Activated B cell treated with CpG ODN at 0.5 μM for 24 hours (primary cell): ENCODE results near the gene ZNF385A. TPM values are rescaled to one million over a fixed set of nuclear protein-coding genes. Genes with fewer than 3 reads are reported as not detected.
A peak's percentile ranks its signal among the peaks of the same experiment; 100 is the strongest.

Experiments
- ATAC-seq: fragments of 200-7000 bp; cut with Tn5 transposase; one replicate; pipeline ENCODE4 v1.10.0; 2021; ENCODE audit warnings: low read depth, mild to moderate bottlenecking, moderate library complexity
- CTCF ChIA-PET: fragments of 350-600 bp; sonication (Branson Sonifier 250); formaldehyde crosslinking; loops from one replicate; lab custom pipeline; 2021; ENCODE audit warnings: antibody characterized with exemption; lab: Charles Lee
- POLR2A ChIA-PET: fragments of 350-600 bp; sonication (Branson Sonifier 250); formaldehyde crosslinking; loops from one replicate; lab custom pipeline; 2021; ENCODE audit warnings: antibody characterized with exemption; lab: Charles Lee
- DNase-seq: peaks from one replicate; pipeline ENCODE4 v3.0.0; 2022
- H3K27ac Mint-ChIP-seq: one replicate; pipeline ENCODE4 v1.8.0; 2020; ENCODE audit warnings: mixed read lengths
- H3K27me3 Mint-ChIP-seq: one replicate; pipeline ENCODE4 v1.8.0; 2021; ENCODE audit warnings: mixed read lengths
- H3K36me3 Mint-ChIP-seq: one replicate; pipeline ENCODE4 v1.8.0; 2021; ENCODE audit warnings: low read depth, mixed read lengths
- H3K4me1 Mint-ChIP-seq: one replicate; pipeline ENCODE4 v1.8.0; 2021; ENCODE audit warnings: mixed read lengths
- H3K4me3 Mint-ChIP-seq: one replicate; pipeline ENCODE4 v1.8.0; 2020; ENCODE audit warnings: mild to moderate bottlenecking, mixed read lengths
- H3K9me3 Mint-ChIP-seq: one replicate; pipeline ENCODE4 v1.8.0; 2020; ENCODE audit warnings: mixed read lengths
- intact Hi-C: fragments of 100-400 bp; cut with micrococcal nuclease; formaldehyde crosslinking; loops from one replicate; pipeline ENCODE4 v1.15.1; 2024
- total RNA-seq: library from RNA; stranded (reverse); gene quantifications from 2 replicates; pipeline ENCODE4 v1.2.3, GENCODE V29; 2022
- TF ChIP-seq, protein P1 (sequence below): fragments of 200-600 bp; IDR thresholded peaks from one replicate; pipeline ENCODE4 v1.8.0; 2022; ENCODE audit warnings: antibody characterized with exemption, mild to moderate bottlenecking

Gene ZNF385A
- total RNA-seq, 1 donor from 2014 or later, result 5.0 TPM

DNA sequence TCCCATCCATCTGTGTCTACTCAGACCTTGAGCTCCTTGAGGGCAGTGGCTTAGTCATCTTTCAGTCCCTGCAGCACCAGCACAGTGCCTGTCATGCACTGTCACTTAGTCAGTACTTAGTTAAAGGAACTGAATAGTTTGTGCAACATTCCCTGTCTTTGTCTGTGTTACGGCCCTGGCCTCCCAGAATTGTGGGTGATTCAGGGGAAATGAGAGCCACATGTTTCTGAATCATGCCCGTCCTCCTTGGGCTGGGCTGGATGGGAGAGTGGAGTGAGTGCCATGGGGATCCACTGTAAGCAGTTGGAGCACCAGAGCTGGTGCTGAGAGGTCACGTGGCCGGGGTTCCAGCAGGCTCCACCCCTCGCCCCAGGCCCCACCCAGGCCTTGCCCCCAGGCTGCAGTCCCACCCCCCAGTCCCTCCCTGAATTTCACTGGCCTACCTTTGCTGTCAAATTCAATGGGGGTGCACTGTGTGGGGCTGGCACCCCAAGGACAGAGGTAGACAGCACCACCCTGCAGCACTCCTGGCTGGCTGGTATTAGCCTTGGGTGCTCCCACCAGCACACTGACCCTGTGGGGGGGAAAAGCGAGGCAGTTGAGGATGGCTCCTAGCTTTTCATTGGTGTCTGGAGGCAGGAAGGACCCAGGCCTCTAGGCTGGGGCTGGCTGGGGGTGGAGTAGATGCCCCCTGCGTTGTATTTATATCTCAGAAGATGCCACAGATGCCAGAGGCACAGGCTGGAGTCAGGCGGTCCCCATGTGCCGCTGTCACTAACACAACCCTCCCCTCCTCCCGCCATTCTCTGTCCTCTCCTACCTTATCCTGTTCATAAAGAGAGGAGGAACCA is 27.1 kb upstream of the ZNF385A start:
- ATAC-seq, result no peak
- H3K4me1 Mint-ChIP-seq, result peaks cover 58% of the 10 kb centered on the region
- ChIA-PET POLR2A (interaction anchor here (0.7 to 1.1 kb wide), 2 partner anchors 12 to 16 kb away, joined by 3 to 7 read pairs; no protein-coding TSS in a partner anchor), CTCF (interaction anchor here (2.7 to 11.4 kb wide), 2 partner anchors 11 to 26 kb away, joined by 9 to 143 read pairs; no protein-coding TSS in a partner anchor)
- no peaks in the 10 kb centered on the region for H3K9me3 Mint-ChIP-seq
- H3K4me3 Mint-ChIP-seq, result no peak overlapping the region
- DNase-seq, result no peak
- H3K27me3 Mint-ChIP-seq, result no peaks in the 10 kb centered on the region
- intact Hi-C loops, result loop anchor here (2.0 to 10.0 kb wide), 2 partner anchors 13 to 153 kb away; no protein-coding TSS in a partner anchor
- no peaks in the 10 kb centered on the region for H3K36me3 Mint-ChIP-seq
- H3K27ac Mint-ChIP-seq, result peak overlapping the region; percentile 12
- TF ChIP-seq, protein P1, sequence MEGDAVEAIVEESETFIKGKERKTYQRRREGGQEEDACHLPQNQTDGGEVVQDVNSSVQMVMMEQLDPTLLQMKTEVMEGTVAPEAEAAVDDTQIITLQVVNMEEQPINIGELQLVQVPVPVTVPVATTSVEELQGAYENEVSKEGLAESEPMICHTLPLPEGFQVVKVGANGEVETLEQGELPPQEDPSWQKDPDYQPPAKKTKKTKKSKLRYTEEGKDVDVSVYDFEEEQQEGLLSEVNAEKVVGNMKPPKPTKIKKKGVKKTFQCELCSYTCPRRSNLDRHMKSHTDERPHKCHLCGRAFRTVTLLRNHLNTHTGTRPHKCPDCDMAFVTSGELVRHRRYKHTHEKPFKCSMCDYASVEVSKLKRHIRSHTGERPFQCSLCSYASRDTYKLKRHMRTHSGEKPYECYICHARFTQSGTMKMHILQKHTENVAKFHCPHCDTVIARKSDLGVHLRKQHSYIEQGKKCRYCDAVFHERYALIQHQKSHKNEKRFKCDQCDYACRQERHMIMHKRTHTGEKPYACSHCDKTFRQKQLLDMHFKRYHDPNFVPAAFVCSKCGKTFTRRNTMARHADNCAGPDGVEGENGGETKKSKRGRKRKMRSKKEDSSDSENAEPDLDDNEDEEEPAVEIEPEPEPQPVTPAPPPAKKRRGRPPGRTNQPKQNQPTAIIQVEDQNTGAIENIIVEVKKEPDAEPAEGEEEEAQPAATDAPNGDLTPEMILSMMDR, result no peak

DNA sequence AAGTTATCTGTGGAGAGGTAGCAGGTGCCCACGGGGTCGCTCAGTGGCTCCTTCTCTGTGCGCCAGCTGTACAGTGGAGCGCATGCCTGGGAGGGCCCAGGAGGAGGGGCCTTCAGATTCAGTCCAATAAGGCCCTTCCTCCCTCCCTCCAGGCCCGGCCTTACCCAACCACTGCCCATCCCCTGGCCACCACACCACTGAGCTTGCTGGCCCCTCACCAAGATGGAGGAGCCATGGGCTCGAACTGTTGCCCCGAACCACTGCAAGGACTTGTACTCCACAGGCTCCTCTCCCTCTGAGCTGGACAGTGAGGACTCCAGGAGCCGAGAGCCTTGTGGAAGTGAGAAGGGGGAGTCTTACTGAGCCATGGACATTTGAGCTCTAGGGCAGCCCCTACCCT is 24.7 kb upstream of the ZNF385A start:
- TF ChIP-seq, protein P1, result no peak
- H3K27me3 Mint-ChIP-seq, result no peaks in the 10 kb centered on the region
- POLR2A ChIA-PET, result interaction anchor here (1.2 kb wide), 1 partner anchor 129 kb away, joined by 3 read pairs; the partner anchor contains the start of gene HNRNPA1
- H3K4me3 Mint-ChIP-seq, result no peak overlapping the region
- no peaks in the 10 kb centered on the region for H3K36me3 Mint-ChIP-seq
- H3K27ac Mint-ChIP-seq, result no peak overlapping the region
- no peaks in the 10 kb centered on the region for H3K9me3 Mint-ChIP-seq
- intact Hi-C loops, result no loop called here
- peaks cover 40% of the 10 kb centered on the region for H3K4me1 Mint-ChIP-seq
- CTCF ChIA-PET, result interaction anchor here (1.5 to 11.4 kb wide), 2 partner anchors 8 to 30 kb away, joined by 3 to 143 read pairs; no protein-coding TSS in a partner anchor
- DNase-seq (no peak), ATAC-seq (no peak)

DNA sequence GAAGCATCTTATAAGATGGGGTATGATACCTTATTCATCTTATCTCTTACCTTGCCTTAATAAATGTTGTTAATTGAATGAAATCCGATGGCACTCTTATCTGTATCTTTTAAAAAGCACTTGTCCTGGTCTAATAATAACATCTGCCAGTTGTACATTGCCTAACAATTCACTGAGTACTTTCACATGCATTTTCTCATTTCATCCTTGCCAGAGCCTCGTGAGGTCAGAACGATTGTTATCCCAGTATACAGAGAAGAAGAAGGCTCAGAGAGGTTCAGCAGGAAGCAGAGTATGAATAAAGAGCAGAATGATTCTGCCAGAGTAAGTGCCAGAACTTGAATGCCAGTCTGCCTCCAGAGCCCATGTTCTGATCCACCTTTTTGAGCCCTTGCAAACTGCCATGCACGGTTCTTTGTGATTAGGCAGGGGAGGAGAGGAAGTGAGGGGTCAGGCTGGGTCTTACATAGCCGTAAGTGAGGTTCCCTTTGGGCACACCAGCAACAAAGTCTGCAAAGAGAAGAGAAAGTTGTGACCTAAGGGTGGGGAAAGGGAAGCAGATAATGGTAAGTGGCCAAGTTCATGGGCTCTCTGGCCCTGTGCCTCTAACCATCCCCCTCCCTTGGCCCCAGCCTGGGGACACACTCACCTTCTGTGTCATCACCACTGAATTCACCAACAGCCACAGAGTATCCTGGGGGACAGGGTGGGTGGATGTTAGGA is 22.8 kb upstream of the ZNF385A start:
- TF ChIP-seq, protein P1, result no peak
- Mint-ChIP-seq H3K4me3 (no peak overlapping the region), H3K27me3 (no peaks in the 10 kb centered on the region), H3K36me3 (no peaks in the 10 kb centered on the region), H3K4me1 (peaks cover 22% of the 10 kb centered on the region), H3K27ac (no peak overlapping the region), H3K9me3 (no peaks in the 10 kb centered on the region)
- no peak for ATAC-seq
- intact Hi-C loops, result no loop called here
- POLR2A ChIA-PET, result no interaction called here
- CTCF ChIA-PET, result interaction anchor here (11.4 kb wide), 1 partner anchor 6 kb away, joined by 143 read pairs; no protein-coding TSS in a partner anchor
- no peak for DNase-seq

DNA sequence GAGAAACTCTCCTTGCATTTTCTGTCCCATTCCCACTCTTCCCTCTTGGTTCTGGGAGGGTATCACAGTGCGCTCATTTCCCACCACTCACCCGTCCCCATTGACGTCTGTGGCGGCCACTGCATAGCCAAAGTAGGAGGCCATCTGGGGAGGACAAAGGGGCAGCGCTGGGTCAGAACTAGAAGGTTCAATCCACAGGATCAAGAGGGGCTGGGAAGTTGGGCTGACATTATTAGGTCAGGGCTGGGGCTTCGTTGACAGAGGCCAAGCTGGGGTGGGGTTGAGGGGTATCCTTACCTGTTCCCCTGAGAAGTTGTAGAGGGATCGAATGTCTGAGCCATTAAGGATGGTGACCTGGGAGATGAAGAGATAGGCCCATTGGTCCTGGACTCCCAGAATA is 21.0 kb upstream of the ZNF385A start:
- DNase-seq, result no peak
- H3K27me3 Mint-ChIP-seq, result no peaks in the 10 kb centered on the region
- no peaks in the 10 kb centered on the region for H3K36me3 Mint-ChIP-seq
- POLR2A ChIA-PET, result no interaction called here
- CTCF ChIA-PET, result interaction anchor here (1.4 to 11.5 kb wide), 3 partner anchors 8 to 36 kb away, joined by 3 to 361 read pairs (median 143); no protein-coding TSS in a partner anchor
- intact Hi-C loops, result no loop called here
- H3K4me3 Mint-ChIP-seq, result no peak overlapping the region
- H3K27ac Mint-ChIP-seq, result no peak overlapping the region
- H3K4me1 Mint-ChIP-seq, result peaks cover 9% of the 10 kb centered on the region
- TF ChIP-seq, protein P1, result no peak
- H3K9me3 Mint-ChIP-seq, result no peaks in the 10 kb centered on the region
- no peak for ATAC-seq
